Fibroblast of lung (primary cell): ENCODE results near the gene WT1. TPM values are rescaled to one million over a fixed set of nuclear protein-coding genes. Genes with fewer than 3 reads are reported as not detected.
A peak's percentile ranks its signal among the peaks of the same experiment; 100 is the strongest.

ENCODE experiments used
- DNase-seq, 2 donors: peaks; one replicate each; pipeline versions ENCODE4 v3.0.0 to v3.0.0-alpha.2; 2010; ENCODE audit warnings: low read depth in 2 of 2
- H2AFZ ChIP-seq: 2 replicates; pipeline ENCODE4 v1.5.1; 2012; ENCODE audit warnings: low read length, control low read depth, inconsistent platforms
- H3K27ac ChIP-seq: 2 replicates; pipeline ENCODE4 v1.5.1; 2011; ENCODE audit warnings: low read length, control low read depth; ENCODE audit not compliant: insufficient read depth
- H3K27me3 ChIP-seq: 2 replicates; pipeline ENCODE4 v1.5.1; 2011; ENCODE audit warnings: mild to moderate bottlenecking, low read length; ENCODE audit not compliant: control insufficient read depth, insufficient read depth
- H3K36me3 ChIP-seq: 2 replicates; pipeline ENCODE4 v1.5.1; 2011; ENCODE audit warnings: low read length; ENCODE audit not compliant: control insufficient read depth, insufficient read depth
- H3K4me1 ChIP-seq: 2 replicates; pipeline ENCODE4 v1.5.1; 2011; ENCODE audit warnings: low read length; ENCODE audit not compliant: control insufficient read depth, insufficient read depth; ENCODE audit errors: extremely low read depth
- H3K4me2 ChIP-seq: 2 replicates; pipeline ENCODE4 v1.5.1; 2011; ENCODE audit warnings: low read length, control low read depth; ENCODE audit not compliant: insufficient read depth; ENCODE audit errors: extremely low read depth
- H3K4me3 ChIP-seq, 4 experiments: fragments of 200-600 bp in 1 of 4; sonication (generic) in 1 of 4; replicated peaks in 1 of 4; 2 replicates each; pipeline ENCODE4 v1.5.1; 2011 to 2016; ENCODE audit warnings: low read length in 4 of 4, low read depth in 3 of 4, mild to moderate bottlenecking in 3 of 4, control low read depth in 2 of 4, inconsistent platforms in 1 of 4, mixed read lengths in 1 of 4; ENCODE audit not compliant: insufficient read depth in 1 of 4; ENCODE audit errors: control extremely low read depth in 1 of 4
- H3K79me2 ChIP-seq: 2 replicates; pipeline ENCODE4 v1.5.1; 2012; ENCODE audit warnings: mild to moderate bottlenecking, low read length, inconsistent platforms; ENCODE audit not compliant: control insufficient read depth, insufficient read depth
- H3K9ac ChIP-seq: 2 replicates; pipeline ENCODE4 v1.5.1; 2011; ENCODE audit warnings: mild to moderate bottlenecking, low read length, control low read depth; ENCODE audit not compliant: insufficient read depth
- H3K9me3 ChIP-seq: 2 replicates; pipeline ENCODE4 v1.5.1; 2012; ENCODE audit warnings: low read depth, low read length; ENCODE audit not compliant: control insufficient read depth, insufficient read depth
- H4K20me1 ChIP-seq: 2 replicates; pipeline ENCODE4 v1.5.1; 2011; ENCODE audit warnings: low read length; ENCODE audit not compliant: control insufficient read depth, insufficient read depth; ENCODE audit errors: extremely low read depth
- EZH2 ChIP-seq: IDR thresholded peaks from 2 replicates; pipeline ENCODE4 v1.5.1; 2012; ENCODE audit warnings: low read length, control low read depth, mild to moderate bottlenecking; ENCODE audit errors: missing control alignments
- polyA plus RNA-seq, 2 donors: library from polyadenylated mRNA; depleted of rRNA in 1 of 2; stranded (reverse) in 1 of 2; unstranded in 1 of 2; fragments of >200 nt; gene quantifications; 2 replicates each; pipeline ENCODE4 v1.2.1, GENCODE V29; 2011 to 2012; ENCODE audit warnings: missing spikeins in 1 of 2
- total RNA-seq: library from RNA; depleted of rRNA; stranded (reverse); fragments of >200 nt; gene quantifications from 2 replicates; pipeline ENCODE4 v1.2.1, GENCODE V29; 2014
- TF ChIP-seq, protein P1 (sequence below), 2 donors: IDR thresholded peaks in 1 of 2; conservative IDR thresholded peaks in 1 of 2; 1 replicate in 1 of 2; 2 replicates in 1 of 2; pipeline ENCODE4 v1.5.1; 2011 to 2012; ENCODE audit warnings: low read length in 2 of 2, control low read depth in 1 of 2, inconsistent platforms in 1 of 2, low read depth in 1 of 2, mild to moderate bottlenecking in 1 of 2

Gene WT1
- total and polyA plus RNA-seq, 2 donors (not counting 1 experiment from before 2014, with no cell fraction given) = not detected

DNA sequence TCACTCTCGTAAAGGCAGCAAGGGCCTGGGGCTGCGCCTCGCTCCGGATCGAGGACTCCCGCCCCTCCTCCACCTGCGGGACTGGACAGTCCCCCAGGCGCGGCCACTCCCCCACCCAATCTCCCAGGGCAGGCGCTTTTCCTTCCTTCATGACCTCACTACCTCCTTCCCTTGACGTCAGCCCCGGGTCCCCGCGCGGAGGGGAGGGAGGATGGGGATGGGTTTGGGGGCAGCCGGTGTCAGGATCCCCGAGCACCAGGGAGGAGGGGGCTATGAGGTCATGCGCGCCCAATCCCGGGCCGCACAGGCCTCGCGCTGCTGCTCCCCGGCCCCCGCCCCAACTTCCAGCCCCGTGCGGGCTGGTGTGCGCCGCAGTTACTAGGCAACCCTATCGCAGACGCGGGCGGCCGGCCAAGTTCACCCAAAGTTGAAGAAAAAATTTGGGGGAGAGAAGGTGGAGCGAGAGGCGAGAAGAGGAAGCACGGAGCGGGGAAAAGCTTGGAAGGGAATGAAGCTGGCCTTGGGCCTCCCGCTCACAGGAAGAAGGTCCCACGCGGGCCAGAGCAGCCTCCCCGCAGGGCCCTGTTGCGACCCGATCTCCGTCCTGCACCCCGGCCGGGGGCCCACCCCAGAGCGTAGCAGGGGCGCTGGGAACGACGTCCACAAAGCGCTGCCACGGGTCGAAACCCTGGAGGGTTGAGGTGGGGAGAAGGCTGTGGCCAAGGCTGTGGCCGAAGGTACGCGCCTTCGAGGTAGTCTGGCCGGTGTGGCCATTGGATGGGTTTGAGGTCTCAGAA lies 8.3 kb downstream of the WT1 start:
- Histone ChIP-seq H4K20me1 (no peaks in the 10 kb centered on the region), H3K27ac (no peak overlapping the region), H3K9ac (no peak overlapping the region), H3K36me3 (no peaks in the 10 kb centered on the region), H3K27me3 (peaks cover 48% of the 10 kb centered on the region), H3K79me2 (no peaks in the 10 kb centered on the region), H3K4me1 (no peaks in the 10 kb centered on the region), H2AFZ (no peak overlapping the region), H3K9me3 (no peaks in the 10 kb centered on the region), H3K4me3 (no peak overlapping the region), H3K4me2 (no peak overlapping the region)
- no peak for DNase-seq
- peak; percentile 85 for TF ChIP-seq EZH2
- TF ChIP-seq, protein P1, sequence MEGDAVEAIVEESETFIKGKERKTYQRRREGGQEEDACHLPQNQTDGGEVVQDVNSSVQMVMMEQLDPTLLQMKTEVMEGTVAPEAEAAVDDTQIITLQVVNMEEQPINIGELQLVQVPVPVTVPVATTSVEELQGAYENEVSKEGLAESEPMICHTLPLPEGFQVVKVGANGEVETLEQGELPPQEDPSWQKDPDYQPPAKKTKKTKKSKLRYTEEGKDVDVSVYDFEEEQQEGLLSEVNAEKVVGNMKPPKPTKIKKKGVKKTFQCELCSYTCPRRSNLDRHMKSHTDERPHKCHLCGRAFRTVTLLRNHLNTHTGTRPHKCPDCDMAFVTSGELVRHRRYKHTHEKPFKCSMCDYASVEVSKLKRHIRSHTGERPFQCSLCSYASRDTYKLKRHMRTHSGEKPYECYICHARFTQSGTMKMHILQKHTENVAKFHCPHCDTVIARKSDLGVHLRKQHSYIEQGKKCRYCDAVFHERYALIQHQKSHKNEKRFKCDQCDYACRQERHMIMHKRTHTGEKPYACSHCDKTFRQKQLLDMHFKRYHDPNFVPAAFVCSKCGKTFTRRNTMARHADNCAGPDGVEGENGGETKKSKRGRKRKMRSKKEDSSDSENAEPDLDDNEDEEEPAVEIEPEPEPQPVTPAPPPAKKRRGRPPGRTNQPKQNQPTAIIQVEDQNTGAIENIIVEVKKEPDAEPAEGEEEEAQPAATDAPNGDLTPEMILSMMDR (conservative IDR thresholded peaks at IDR 0.05 in 1 of 2, IDR thresholded peaks at IDR 0.05 in 1 of 2; ENCODE audit: low read depth in 1 of 2, low read length in 2 of 2) = no peak

DNA sequence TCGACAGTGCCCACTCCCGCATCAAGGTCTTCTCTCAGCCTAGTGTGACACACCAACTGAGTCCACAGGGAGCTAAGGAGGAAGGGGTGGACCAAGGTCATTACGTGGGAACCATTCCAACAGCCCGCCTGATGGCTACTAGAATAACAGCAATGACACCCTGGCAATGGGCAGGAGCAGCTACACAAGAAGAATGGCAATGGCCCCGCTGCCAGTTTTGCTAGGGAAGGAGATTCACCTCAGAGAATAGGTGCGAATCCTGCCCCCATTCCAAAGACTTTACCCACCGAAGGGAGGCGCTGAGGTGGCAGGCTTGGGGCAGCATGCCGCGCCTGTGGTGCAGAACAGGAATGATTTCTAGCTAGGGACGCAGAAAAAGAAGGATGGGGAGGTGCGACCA lies 9.1 kb downstream of the WT1 start:
- H2AFZ ChIP-seq = no peak overlapping the region
- H3K27ac ChIP-seq = no peak overlapping the region
- no peaks in the 10 kb centered on the region for H3K36me3 ChIP-seq
- no peak overlapping the region for H3K9ac ChIP-seq
- no peaks in the 10 kb centered on the region for H3K79me2 ChIP-seq
- TF ChIP-seq EZH2 = peak; percentile 50
- TF ChIP-seq, protein P1 (conservative IDR thresholded peaks at IDR 0.05 in 1 of 2, IDR thresholded peaks at IDR 0.05 in 1 of 2; ENCODE audit: low read depth in 1 of 2, low read length in 2 of 2) = no peak
- no peak overlapping the region for H3K4me3 ChIP-seq
- no peaks in the 10 kb centered on the region for H4K20me1 ChIP-seq
- H3K4me2 ChIP-seq = no peak overlapping the region
- H3K4me1 ChIP-seq = no peaks in the 10 kb centered on the region
- H3K9me3 ChIP-seq = no peaks in the 10 kb centered on the region
- no peak for DNase-seq
- peaks cover 43% of the 10 kb centered on the region for H3K27me3 ChIP-seq

DNA sequence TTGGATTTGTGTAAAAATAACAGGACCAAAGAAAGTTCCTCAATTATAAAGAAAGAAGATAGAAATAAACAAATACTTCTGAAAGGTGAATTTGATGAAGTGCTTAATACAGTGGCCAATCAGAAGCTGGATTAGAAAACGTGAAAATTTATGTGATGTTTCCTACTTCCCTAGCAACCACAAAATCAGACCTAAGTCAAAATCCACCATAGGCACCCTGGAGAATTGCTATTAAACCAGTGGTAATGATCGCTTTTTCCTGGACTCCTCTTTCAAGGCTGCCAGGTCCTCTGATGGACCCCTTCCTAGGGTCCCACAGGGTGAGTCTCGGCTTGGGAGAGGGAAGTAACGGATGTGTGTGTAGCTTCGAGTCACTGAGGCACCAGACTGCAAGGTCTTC lies 9.6 kb downstream of the WT1 start:
- Histone ChIP-seq H3K4me2 (no peak overlapping the region), H3K27me3 (peaks cover 41% of the 10 kb centered on the region), H3K9me3 (no peaks in the 10 kb centered on the region), H3K36me3 (no peaks in the 10 kb centered on the region), H3K9ac (no peak overlapping the region), H2AFZ (no peak overlapping the region), H3K79me2 (no peaks in the 10 kb centered on the region), H4K20me1 (no peaks in the 10 kb centered on the region), H3K4me1 (no peaks in the 10 kb centered on the region), H3K4me3 (no peak overlapping the region), H3K27ac (no peak overlapping the region)
- TF ChIP-seq, protein P1 (conservative IDR thresholded peaks at IDR 0.05 in 1 of 2, IDR thresholded peaks at IDR 0.05 in 1 of 2; ENCODE audit: low read depth in 1 of 2, low read length in 2 of 2) = no peak
- TF ChIP-seq EZH2 = no peak
- no peak for DNase-seq
